ENCODE measurements around the gene NTRK3. TPM values are rescaled to one million over a fixed set of nuclear protein-coding genes. Genes with fewer than 3 reads are reported as not detected.

The NTRK3 gene
- total RNA-seq, 1 donor from 2014 or later: 1.1 TPM

- H3K4me1 Mint-ChIP-seq: peaks cover 21% of the 10 kb centered on the region
- H3K27me3 Mint-ChIP-seq (ENCODE audit: low read depth): no peaks in the 10 kb centered on the region
- no peak overlapping the region for H3K27ac Mint-ChIP-seq (ENCODE audit: unreplicated experiment)
- H3K36me3 Mint-ChIP-seq (ENCODE audit: low read depth): no peaks in the 10 kb centered on the region
- no peak for TF ChIP-seq CTCF (conservative IDR thresholded peaks at IDR 0.05)
- no peak overlapping the region for H3K4me3 Mint-ChIP-seq
- DNase-seq (ENCODE audit: low read depth, low spot score): no peak
- H3K9me3 Mint-ChIP-seq: no peaks in the 10 kb centered on the region
These were observed 379.3 kb downstream of the NTRK3 start for GRCh38 chr15:87877114-87877810.

DNA sequence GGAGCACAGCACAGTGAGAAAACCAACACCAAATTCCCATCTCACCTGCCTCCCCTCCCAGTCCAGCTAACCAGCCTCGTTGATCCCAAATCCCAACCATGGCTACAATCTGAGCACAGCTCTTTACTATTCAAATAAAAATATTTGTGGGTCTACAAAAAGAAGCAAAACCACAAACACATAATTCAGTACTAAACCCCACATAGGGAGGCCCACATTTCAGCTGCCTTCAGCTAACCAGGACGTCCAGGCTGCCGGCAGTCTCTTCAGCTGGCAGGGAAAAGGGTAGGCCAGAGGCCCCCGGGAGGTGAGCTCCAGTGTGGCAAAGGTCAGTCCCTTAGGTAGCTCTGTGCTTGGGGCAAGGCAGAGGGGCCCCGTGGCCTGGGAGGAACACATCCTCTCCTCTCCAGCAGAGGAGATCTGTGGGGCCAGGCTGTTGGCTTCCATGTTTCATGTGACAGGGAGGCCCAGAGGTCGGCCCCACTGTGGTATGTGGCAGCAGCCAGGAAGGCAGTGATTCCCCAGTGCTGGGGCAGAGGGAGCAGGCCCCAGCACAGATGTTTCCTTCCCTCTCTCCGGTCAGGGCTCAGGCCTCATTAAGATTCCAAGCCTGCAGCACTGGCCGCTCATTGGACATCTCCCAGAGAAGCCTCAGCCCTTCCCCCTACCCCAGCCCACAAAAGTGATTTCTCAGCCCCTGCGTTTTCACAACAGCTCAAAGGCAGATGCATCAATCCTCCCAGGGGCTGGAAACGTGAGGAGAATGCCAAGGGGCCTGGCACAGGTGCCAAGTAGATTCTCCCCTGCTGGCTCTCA, 381.4 kb downstream of the NTRK3 start:
- Mint-ChIP-seq H3K4me3 (no peak overlapping the region), H3K4me1 (peaks cover 21% of the 10 kb centered on the region), H3K27ac (ENCODE audit: unreplicated experiment) (no peak overlapping the region), H3K36me3 (ENCODE audit: low read depth) (no peaks in the 10 kb centered on the region), H3K9me3 (no peaks in the 10 kb centered on the region), H3K27me3 (ENCODE audit: low read depth) (no peaks in the 10 kb centered on the region)
- DNase-seq (ENCODE audit: low read depth, low spot score): peak; percentile 36
- no peak for TF ChIP-seq CTCF (conservative IDR thresholded peaks at IDR 0.05)

DNA sequence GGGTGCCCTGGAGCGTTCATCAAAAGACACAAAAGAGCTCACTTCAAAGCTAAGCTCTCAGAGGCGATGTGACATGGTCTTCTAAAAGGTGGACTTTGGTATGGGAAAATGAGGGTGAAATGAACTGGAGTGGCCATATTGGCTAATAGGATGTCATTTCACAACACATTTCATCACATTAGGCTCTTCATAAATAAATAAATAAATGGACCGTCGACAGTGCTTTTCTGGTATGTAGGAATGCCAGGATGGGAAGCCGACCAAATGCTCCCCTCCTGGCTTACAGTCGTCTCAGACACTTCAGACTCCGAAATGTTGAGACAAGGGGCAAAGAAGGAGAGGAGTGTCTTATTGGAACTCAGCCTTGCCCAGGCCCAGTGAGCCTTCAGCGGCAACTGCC, 383.0 kb downstream of the NTRK3 start:
- Mint-ChIP-seq H3K4me3 (no peak overlapping the region), H3K36me3 (ENCODE audit: low read depth) (no peaks in the 10 kb centered on the region), H3K9me3 (no peaks in the 10 kb centered on the region), H3K27ac (ENCODE audit: unreplicated experiment) (no peak overlapping the region), H3K27me3 (ENCODE audit: low read depth) (peaks cover 2% of the 10 kb centered on the region), H3K4me1 (peaks cover 28% of the 10 kb centered on the region)
- TF ChIP-seq CTCF (conservative IDR thresholded peaks at IDR 0.05): no peak
- no peak for DNase-seq (ENCODE audit: low read depth, low spot score)

DNA sequence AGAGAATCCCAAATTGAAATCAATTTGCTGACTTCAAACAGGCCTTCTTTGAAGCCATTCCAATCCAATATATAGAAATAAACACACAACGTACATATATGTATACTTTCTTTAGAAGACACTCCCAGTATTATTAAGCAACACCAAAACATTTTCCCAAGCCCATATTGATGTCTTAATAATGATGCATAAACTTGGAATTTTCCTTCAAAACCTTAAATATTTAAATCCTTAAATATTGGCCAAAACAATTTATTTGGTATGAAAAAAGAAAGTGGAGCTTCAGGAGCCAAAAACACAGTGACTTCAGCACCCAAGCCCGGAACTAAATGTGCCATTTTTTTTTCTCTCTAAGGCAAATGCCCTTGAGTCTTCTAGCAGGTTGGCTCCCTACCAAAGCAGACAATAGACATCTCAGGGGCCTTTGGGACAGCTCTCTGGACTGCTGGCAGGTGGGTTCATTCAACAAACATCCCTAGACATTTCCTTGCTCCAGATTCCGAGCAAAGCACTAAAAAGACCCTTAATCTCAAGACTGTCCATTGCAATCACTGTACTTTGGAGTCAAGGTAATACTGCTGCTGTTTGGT, 384.7 kb downstream of the NTRK3 start:
- peaks cover 7% of the 10 kb centered on the region for H3K27me3 Mint-ChIP-seq (ENCODE audit: low read depth)
- H3K27ac Mint-ChIP-seq (ENCODE audit: unreplicated experiment): no peak overlapping the region
- H3K36me3 Mint-ChIP-seq (ENCODE audit: low read depth): no peaks in the 10 kb centered on the region
- H3K4me1 Mint-ChIP-seq: peaks cover 28% of the 10 kb centered on the region
- H3K9me3 Mint-ChIP-seq: no peaks in the 10 kb centered on the region
- no peak for DNase-seq (ENCODE audit: low read depth, low spot score)
- no peak overlapping the region for H3K4me3 Mint-ChIP-seq
- TF ChIP-seq CTCF (conservative IDR thresholded peaks at IDR 0.05): no peak

DNA sequence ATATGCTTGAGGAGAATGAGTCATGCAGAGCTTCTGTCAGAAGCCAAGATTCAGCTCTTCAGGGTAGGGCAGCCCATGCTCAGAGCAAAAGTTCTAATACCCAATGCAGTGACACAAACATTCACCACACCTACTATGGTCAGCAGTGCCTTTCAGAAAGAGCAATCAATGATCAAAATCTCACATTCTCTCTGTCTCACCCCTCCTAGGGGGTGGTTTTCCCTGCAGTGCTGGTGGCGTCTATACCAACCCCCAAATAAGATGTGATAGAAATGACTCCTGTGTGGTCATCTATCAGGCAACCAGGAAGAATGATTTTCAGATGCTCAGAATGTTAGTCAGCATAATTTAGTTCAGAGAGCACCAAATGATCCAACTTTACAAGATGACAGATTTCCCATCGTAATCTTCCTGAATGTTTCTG, 385.3 kb downstream of the NTRK3 start:
- Mint-ChIP-seq H3K4me3 (no peak overlapping the region), H3K36me3 (ENCODE audit: low read depth) (no peaks in the 10 kb centered on the region), H3K27ac (ENCODE audit: unreplicated experiment) (no peak overlapping the region), H3K27me3 (ENCODE audit: low read depth) (peaks cover 10% of the 10 kb centered on the region), H3K4me1 (peaks cover 28% of the 10 kb centered on the region), H3K9me3 (no peaks in the 10 kb centered on the region)
- TF ChIP-seq CTCF (conservative IDR thresholded peaks at IDR 0.05): no peak
- DNase-seq (ENCODE audit: low read depth, low spot score): no peak
